HL-60 (cell line): ENCODE data around the gene CDRT4.

Experiments
- DNase-seq, 2 experiments: peaks; one replicate each; pipeline ENCODE4 v3.0.0-alpha.2; 2010 to 2020; ENCODE audit warnings: low read depth in 1 of 2, low spot score in 1 of 2
- H3K27ac ChIP-seq: fragments of 250-450 bp; sonication (Bioruptor Pico); replicated peaks from 2 replicates; pipeline ENCODE4 v1.5.1; 2020; ENCODE audit warnings: mild to moderate bottlenecking, moderate library complexity
- H3K27me3 ChIP-seq: fragments of 250-450 bp; sonication (Bioruptor Pico); 2 replicates; pipeline ENCODE4 v1.5.1; 2021; ENCODE audit warnings: mild to moderate bottlenecking, moderate library complexity; ENCODE audit not compliant: insufficient read depth, poor library complexity, severe bottlenecking
- H3K4me3 ChIP-seq: replicated peaks from 2 replicates; pipeline ENCODE4 v1.5.1; 2011; ENCODE audit warnings: mild to moderate bottlenecking, control low read depth, low read length; ENCODE audit not compliant: insufficient read depth
- GABPA ChIP-seq: IDR thresholded peaks from 2 replicates; pipeline ENCODE4 v1.6.1; 2012; ENCODE audit warnings: low read depth
- POLR2AphosphoS5 ChIP-seq: IDR thresholded peaks from 2 replicates; pipeline ENCODE4 v1.6.1; 2012; ENCODE audit warnings: low read depth
- SPI1 ChIP-seq: IDR thresholded peaks from 2 replicates; pipeline ENCODE4 v1.6.1; 2012; ENCODE audit warnings: low read depth, mild to moderate bottlenecking, borderline replicate concordance
- TF ChIP-seq, protein P1 (sequence below): IDR thresholded peaks from 2 replicates; pipeline ENCODE4 v1.6.1; 2012; ENCODE audit warnings: low read depth; ENCODE audit not compliant: insufficient replicate concordance
- TF ChIP-seq, protein P2 (sequence below): IDR thresholded peaks from one replicate; pipeline ENCODE4 v1.5.1; 2011; ENCODE audit warnings: low read length, control low read depth, inconsistent platforms; ENCODE audit not compliant: insufficient read depth

CDRT4 gene

GRCh38 chr17:15452746-15453145 is 14.7 kb downstream of the CDRT4 start:
- Histone ChIP-seq H3K27ac (no peak overlapping the region), H3K27me3 (no peaks in the 10 kb centered on the region), H3K4me3 (no peak overlapping the region)
- TF ChIP-seq GABPA (no peak), POLR2AphosphoS5 (no peak), SPI1 (no peak)
- TF ChIP-seq, protein P1, sequence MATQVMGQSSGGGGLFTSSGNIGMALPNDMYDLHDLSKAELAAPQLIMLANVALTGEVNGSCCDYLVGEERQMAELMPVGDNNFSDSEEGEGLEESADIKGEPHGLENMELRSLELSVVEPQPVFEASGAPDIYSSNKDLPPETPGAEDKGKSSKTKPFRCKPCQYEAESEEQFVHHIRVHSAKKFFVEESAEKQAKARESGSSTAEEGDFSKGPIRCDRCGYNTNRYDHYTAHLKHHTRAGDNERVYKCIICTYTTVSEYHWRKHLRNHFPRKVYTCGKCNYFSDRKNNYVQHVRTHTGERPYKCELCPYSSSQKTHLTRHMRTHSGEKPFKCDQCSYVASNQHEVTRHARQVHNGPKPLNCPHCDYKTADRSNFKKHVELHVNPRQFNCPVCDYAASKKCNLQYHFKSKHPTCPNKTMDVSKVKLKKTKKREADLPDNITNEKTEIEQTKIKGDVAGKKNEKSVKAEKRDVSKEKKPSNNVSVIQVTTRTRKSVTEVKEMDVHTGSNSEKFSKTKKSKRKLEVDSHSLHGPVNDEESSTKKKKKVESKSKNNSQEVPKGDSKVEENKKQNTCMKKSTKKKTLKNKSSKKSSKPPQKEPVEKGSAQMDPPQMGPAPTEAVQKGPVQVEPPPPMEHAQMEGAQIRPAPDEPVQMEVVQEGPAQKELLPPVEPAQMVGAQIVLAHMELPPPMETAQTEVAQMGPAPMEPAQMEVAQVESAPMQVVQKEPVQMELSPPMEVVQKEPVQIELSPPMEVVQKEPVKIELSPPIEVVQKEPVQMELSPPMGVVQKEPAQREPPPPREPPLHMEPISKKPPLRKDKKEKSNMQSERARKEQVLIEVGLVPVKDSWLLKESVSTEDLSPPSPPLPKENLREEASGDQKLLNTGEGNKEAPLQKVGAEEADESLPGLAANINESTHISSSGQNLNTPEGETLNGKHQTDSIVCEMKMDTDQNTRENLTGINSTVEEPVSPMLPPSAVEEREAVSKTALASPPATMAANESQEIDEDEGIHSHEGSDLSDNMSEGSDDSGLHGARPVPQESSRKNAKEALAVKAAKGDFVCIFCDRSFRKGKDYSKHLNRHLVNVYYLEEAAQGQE: no peak
- TF ChIP-seq, protein P2, sequence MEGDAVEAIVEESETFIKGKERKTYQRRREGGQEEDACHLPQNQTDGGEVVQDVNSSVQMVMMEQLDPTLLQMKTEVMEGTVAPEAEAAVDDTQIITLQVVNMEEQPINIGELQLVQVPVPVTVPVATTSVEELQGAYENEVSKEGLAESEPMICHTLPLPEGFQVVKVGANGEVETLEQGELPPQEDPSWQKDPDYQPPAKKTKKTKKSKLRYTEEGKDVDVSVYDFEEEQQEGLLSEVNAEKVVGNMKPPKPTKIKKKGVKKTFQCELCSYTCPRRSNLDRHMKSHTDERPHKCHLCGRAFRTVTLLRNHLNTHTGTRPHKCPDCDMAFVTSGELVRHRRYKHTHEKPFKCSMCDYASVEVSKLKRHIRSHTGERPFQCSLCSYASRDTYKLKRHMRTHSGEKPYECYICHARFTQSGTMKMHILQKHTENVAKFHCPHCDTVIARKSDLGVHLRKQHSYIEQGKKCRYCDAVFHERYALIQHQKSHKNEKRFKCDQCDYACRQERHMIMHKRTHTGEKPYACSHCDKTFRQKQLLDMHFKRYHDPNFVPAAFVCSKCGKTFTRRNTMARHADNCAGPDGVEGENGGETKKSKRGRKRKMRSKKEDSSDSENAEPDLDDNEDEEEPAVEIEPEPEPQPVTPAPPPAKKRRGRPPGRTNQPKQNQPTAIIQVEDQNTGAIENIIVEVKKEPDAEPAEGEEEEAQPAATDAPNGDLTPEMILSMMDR: no peak
- no peak for DNase-seq

DNA sequence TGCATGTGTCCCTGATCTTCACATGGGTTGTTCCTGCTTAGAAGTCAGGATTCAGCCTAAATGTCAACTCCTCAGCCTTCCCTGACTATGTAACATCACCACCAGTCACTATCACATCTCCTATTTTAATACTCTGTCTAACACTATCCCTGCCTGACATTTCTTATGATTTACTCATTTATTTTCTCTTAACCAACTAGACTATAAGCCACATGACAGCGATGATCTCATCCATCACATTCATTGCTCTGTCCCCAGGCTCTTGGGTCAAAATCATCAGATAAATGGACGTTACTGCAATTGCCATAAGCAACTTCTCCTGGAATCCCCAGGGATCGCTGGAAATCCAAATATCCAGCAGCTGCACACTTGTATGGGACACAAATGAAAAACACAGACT is 15.7 kb downstream of the CDRT4 start:
- no peak for TF ChIP-seq GABPA
- TF ChIP-seq SPI1: no peak
- TF ChIP-seq, protein P1: no peak
- TF ChIP-seq POLR2AphosphoS5: no peak
- TF ChIP-seq, protein P2: no peak
- DNase-seq: no peak

GRCh38 chr17:15448580-15448956 is 18.9 kb downstream of the CDRT4 start:
- H3K27ac ChIP-seq: no peak overlapping the region
- no peak for DNase-seq
- H3K27me3 ChIP-seq: no peaks in the 10 kb centered on the region
- H3K4me3 ChIP-seq: no peak overlapping the region
- TF ChIP-seq, protein P2: no peak

More for the DNA sequence above, 15.7 kb downstream of the CDRT4 start:
- Histone ChIP-seq H3K27me3 (no peaks in the 10 kb centered on the region), H3K27ac (no peak overlapping the region), H3K4me3 (no peak overlapping the region)

DNA sequence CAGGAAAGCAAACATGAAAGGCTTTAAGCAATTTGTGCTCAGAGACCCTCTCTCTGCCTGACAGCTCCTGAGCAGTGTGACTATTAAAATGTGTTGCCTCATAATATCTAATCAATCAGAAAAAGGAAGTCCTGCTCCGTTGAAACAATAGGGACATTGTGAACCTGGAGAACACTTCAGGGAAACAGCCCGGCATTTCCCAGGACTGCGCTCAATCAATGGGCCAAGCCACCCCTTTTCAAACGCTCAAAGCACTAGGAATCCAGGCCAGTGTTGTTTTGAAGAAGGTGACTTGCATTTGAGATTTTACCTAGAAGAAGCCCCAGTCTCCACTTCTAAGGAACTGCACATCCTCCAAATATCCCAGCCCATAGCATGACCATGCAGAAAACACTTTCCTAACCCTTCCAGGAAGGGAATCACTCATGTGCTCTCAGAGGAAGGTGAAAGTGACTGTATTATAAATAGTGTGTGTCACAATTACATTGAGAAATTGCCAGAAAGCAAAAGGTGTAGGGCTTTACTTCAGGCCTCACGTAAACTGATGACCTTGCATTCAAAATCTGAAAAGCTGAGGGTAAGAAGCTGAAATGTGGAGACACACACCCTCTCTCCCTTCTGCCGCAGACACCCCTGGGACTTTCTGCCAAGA is 19.4 kb downstream of the CDRT4 start:
- Histone ChIP-seq H3K27ac (no peak overlapping the region), H3K4me3 (no peak overlapping the region), H3K27me3 (no peaks in the 10 kb centered on the region)
- DNase-seq: no peak
- no peak for TF ChIP-seq SPI1
- TF ChIP-seq POLR2AphosphoS5: no peak
- TF ChIP-seq, protein P2: no peak
- TF ChIP-seq GABPA: no peak
- TF ChIP-seq, protein P1: no peak
